SH-SY5Y (cell line): ENCODE measurements around the gene HTR1D.

Experiments used
- GATA2 ChIP-seq: IDR thresholded peaks from 2 replicates; pipeline ENCODE4 v1.6.1; 2011; ENCODE audit warnings: mild to moderate bottlenecking, low read depth, low read length
- GATA3 ChIP-seq: IDR thresholded peaks from 2 replicates; pipeline ENCODE4 v1.6.1; 2011; ENCODE audit warnings: low read depth, mild to moderate bottlenecking, low read length, moderate library complexity

GRCh38 chr1:23196627-23197328 lies 20.5 kb downstream of the HTR1D start:
- TF ChIP-seq GATA2 (no peak), GATA3 (no peak)
